HUES6 (cell line): Measurements from ENCODE around the gene MOSMO.
A peak's percentile ranks its signal among the peaks of the same experiment; 100 is the strongest.
"Not testable (repeated sequence)": the region's sequence is repeated elsewhere in the genome, so short reads cannot be mapped to it uniquely, and the experiment has no call there.

Source experiments
- H3K27ac ChIP-seq: 2 replicates; pipeline ENCODE4 v1.7.0; 2013; ENCODE audit warnings: low read depth, mild to moderate bottlenecking, low read length, inconsistent platforms
- H3K27me3 ChIP-seq: 2 replicates; pipeline ENCODE4 v1.6.1; 2013; ENCODE audit warnings: low read length; ENCODE audit not compliant: control insufficient read depth, insufficient read depth
- H3K36me3 ChIP-seq: 2 replicates; pipeline ENCODE4 v1.6.1; 2013; ENCODE audit warnings: low read length; ENCODE audit not compliant: control insufficient read depth, insufficient read depth
- H3K4me1 ChIP-seq: 2 replicates; pipeline ENCODE4 v1.6.1; 2013; ENCODE audit warnings: low read length; ENCODE audit not compliant: control insufficient read depth, insufficient read depth
- H3K4me3 ChIP-seq: 2 replicates; pipeline ENCODE4 v1.5.1; 2013; ENCODE audit warnings: low read depth, low read length
- H3K9ac ChIP-seq: one replicate; pipeline ENCODE4 v1.6.1; 2013; ENCODE audit warnings: mild to moderate bottlenecking, low read length
- H3K9me3 ChIP-seq: 2 replicates; pipeline ENCODE4 v1.6.1; 2013; ENCODE audit warnings: low read depth, low read length; ENCODE audit not compliant: control insufficient read depth, insufficient read depth

Gene MOSMO

DNA sequence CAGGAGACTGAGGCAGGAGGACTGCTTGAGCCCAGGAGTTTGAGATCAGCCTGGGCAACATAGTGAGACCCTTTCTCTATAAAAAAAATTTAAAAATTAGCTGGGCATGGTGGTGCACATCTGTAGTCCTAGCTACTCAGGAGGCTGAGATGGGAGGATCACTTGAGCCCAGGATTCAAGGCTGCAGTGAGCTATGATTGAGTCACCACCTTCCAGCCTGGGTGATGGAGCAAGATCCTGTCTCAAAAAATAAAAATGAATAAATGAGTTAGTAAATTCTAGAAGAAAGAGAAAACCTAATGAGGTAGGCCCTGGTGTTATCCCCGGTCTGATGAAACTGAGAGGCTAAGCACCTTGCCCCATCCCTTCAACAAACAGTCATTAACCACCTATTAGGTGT, 5.9 kb upstream of the MOSMO start:
- not testable (repeated sequence) for H3K4me3 ChIP-seq, H3K4me1 ChIP-seq, H3K9me3 ChIP-seq, H3K36me3 ChIP-seq, H3K27ac ChIP-seq, H3K9ac ChIP-seq
- peaks cover 20% of the 10 kb centered on the region; the same call in 1 of the 2 replicates for H3K27me3 ChIP-seq

DNA sequence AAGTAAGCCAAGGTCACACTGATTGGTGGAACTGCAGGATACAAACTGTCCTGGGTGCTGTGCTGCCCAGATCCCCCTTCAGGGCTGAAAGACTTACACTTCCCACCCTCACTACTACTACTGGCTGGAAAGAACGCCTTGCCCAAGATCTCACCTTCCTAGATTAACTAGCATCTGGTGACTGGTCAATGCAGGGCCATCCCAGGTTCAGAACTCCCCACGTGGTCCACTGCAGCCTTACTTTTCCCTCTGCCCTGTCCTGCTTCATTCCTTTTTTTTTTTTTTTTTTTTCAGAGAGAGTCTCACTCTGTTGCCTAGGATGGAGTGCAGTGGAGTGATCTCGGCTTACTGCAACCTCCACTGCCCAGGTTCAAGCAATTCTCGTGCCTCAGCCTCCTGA, 4.7 kb upstream of the MOSMO start:
- Histone ChIP-seq H3K9me3 (no peaks in the 10 kb centered on the region), H3K4me3 (no peak overlapping the region), H3K27ac (no peak overlapping the region), H3K36me3 (no peaks in the 10 kb centered on the region), H3K9ac (no peak overlapping the region), H3K27me3 (peaks cover 21% of the 10 kb centered on the region; the same call in 1 of the 2 replicates), H3K4me1 (peaks cover 6% of the 10 kb centered on the region)

DNA sequence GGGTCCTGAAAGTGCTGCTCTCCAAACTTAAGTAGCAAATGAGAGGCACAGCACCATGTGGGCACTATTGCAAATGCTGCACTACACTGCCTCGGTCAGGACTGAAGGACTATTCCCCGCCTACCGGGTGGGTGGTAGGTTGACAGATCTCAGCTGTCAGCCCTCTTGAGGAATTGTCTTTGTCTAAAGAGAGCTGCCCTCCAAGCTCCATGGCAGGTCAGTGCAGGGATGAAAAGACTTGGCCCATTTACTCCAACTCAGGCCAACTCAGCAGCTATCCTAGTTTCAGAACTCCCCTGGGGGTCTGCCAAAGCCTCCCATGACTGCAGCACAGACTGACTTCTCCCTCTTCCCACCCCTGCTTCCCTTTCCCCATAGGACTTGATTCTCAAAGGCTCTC, 3.6 kb upstream of the MOSMO start:
- H3K9me3 ChIP-seq, result no peaks in the 10 kb centered on the region
- H3K27me3 ChIP-seq, result peaks cover 32% of the 10 kb centered on the region; the same call in 1 of the 2 replicates
- no peak overlapping the region for H3K4me3 ChIP-seq
- H3K36me3 ChIP-seq, result no peaks in the 10 kb centered on the region
- no peak overlapping the region for H3K27ac ChIP-seq
- H3K9ac ChIP-seq, result no peak overlapping the region
- H3K4me1 ChIP-seq, result peaks cover 6% of the 10 kb centered on the region

DNA sequence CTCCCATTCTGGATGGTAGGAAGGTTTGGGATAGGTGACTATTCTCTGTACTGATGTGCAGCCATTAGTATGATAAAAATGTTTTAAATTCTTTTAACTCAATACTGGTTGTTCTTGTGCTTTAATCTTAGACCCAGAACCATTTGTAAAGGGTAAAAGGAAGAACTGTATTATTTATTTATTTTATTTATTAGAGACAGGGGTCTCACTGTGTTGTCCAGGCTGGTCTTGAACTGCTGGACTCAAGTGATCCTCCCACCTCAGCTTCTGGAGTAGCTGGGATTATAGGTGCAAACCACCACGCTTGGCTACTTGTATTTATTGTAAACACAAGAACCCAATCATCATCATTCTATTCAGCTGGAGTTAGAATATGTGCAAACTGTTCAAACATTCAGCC, 2.2 kb upstream of the MOSMO start:
- Histone ChIP-seq H3K4me1 (peaks cover 6% of the 10 kb centered on the region), H3K27me3 (peaks cover 32% of the 10 kb centered on the region; the same call in 1 of the 2 replicates), H3K9me3 (no peaks in the 10 kb centered on the region)

DNA sequence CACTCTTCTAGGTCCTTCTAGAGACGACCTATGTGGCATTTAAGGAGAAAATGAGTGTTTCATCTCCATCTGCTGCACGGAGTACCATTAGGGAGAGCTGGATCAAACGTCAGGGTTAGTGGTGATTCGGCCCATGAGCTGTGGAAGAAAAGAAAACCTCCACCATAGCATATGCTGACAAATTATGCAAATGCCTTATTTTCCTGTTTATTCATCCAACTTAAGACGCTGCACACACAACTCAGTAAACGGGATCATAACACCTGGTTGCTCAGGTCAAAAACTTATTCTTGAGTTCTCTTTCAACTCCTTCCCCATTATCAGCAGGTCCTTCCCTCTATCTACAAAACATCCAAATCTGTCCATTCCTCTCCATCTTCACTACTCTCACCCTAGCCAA, 1.3 kb upstream of the MOSMO start:
- no peaks in the 10 kb centered on the region for H3K36me3 ChIP-seq
- peaks cover 3% of the 10 kb centered on the region for H3K4me1 ChIP-seq
- H3K27me3 ChIP-seq, result peaks cover 32% of the 10 kb centered on the region; the same call in 1 of the 2 replicates
- H3K27ac ChIP-seq, result no peak overlapping the region
- H3K4me3 ChIP-seq, result peak overlapping the region; percentile 76
- H3K9ac ChIP-seq, result no peak overlapping the region
- no peaks in the 10 kb centered on the region for H3K9me3 ChIP-seq

More for the DNA sequence above, 2.2 kb upstream of the MOSMO start:
- Histone ChIP-seq H3K9ac (no peak overlapping the region), H3K4me3 (no peak overlapping the region), H3K36me3 (no peaks in the 10 kb centered on the region), H3K27ac (no peak overlapping the region)

DNA sequence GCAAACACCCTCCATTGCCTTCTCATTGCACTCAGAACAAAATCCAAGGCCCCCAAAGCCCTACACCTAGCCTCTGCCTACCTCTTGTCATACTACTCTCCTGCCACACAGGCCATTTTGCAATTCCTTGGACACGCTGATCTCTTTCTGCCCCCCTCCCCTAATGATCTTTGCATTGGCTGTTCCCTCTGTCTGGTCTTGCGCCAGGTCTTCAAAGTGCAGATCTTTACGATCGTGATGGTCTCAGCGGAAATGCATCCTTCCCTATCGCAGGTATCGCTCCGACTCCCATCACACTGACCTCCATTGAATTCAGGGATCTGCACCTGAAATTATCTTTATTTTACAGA, 777 bp upstream of the MOSMO start:
- Histone ChIP-seq H3K4me3 (peak overlapping the region; percentile 76), H3K4me1 (peaks cover 3% of the 10 kb centered on the region; the same call in 1 of the 2 replicates), H3K27ac (no peak overlapping the region), H3K9me3 (no peaks in the 10 kb centered on the region), H3K27me3 (peaks cover 32% of the 10 kb centered on the region; the same call in 1 of the 2 replicates), H3K36me3 (no peaks in the 10 kb centered on the region), H3K9ac (peak overlapping the region; percentile 1)

DNA sequence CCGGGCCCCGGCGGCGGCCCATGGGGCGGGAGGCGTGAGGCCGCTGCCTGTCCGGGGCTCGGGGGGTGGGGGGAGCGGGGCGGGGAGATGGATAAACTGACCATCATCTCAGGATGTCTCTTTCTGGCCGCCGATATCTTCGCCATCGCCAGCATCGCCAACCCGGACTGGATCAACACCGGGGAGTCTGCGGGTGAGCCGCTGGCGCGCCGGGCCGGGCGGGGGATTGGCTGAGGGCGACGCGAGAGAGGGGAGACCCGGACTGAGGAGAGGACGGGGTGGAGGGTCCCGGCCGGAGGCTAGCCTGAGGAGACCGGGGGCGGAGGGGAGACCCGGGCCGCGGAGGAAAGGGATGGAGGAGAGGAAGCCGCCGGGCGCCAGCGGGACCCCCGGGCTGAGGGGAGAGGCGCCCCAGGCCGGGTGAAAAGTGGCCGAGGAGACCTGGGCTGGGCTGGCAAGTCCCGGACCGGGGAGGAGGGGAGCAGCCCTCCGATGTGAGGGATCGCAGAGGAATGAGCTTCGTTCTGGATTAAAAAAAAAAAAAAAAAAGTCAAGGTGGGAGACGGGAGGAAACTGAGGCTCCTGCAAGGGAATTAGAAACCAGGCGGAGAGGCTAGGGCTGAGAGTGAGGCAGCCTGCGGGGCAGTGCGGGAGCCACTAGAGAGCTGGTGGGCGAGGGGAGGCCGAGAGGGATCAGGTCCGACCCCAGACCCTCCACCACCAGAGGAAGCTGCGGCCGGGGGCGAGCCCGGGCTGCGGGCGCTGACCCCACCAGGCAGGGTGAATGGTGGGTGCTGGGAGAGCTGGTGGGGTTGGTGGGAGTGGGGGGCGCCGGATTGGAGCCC, 526 bp downstream of the MOSMO start:
- no peaks in the 10 kb centered on the region for H3K36me3 ChIP-seq
- peak overlapping the region; percentile 92 for H3K4me3 ChIP-seq
- no peak overlapping the region; the same call in 1 of the 2 replicates for H3K27ac ChIP-seq
- H3K9ac ChIP-seq, result peak overlapping the region; percentile 67
- H3K27me3 ChIP-seq, result peaks cover 32% of the 10 kb centered on the region; the same call in 1 of the 2 replicates
- no peaks in the 10 kb centered on the region for H3K9me3 ChIP-seq
- peaks cover 3% of the 10 kb centered on the region; the same call in 1 of the 2 replicates for H3K4me1 ChIP-seq

DNA sequence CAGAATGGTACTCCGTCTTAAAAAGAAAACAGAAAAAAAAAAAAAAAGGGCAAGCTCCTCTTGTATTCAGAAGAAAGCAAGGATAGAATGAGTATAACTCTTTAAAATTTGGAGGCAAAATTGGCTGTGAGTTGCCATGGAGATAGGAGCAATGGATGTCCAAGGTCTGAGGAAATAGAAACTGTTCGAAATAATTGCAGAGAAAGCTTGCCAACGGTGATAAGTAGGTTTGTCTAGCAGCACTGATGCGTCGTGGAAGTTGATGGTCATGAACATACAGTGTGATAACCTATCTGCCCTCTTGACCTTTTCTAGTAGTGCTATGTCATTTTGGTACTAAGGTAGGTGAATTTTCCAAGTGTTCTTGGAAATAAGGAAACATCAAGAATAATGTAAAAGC, 3.0 kb downstream of the MOSMO start:
- Histone ChIP-seq H3K36me3 (no peaks in the 10 kb centered on the region), H3K27ac (no peak overlapping the region), H3K9ac (no peak overlapping the region), H3K4me1 (peaks cover 3% of the 10 kb centered on the region; the same call in 1 of the 2 replicates), H3K27me3 (peaks cover 23% of the 10 kb centered on the region; the same call in 1 of the 2 replicates), H3K9me3 (no peaks in the 10 kb centered on the region), H3K4me3 (no peak overlapping the region)

DNA sequence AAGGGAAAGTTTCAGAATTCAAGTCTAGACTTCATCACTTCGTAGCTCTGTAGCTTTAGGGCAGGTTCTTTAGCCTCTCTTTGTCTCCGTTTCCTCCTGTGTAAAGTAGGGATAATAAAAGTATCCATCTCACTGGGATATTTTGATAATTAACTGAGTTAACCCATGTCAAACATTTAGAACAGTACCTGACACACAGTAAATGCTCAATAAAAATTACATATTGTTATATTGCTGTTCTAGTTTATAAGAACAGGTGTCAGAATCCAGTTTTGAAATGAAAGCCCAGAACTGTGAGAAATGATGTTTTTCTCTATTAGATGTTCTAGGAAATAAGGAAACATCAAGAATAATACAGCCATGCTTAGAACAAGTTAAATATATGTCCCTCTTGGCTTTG, 4.3 kb downstream of the MOSMO start:
- Histone ChIP-seq H3K9ac (no peak overlapping the region), H3K27ac (no peak overlapping the region), H3K36me3 (no peaks in the 10 kb centered on the region), H3K4me3 (no peak overlapping the region), H3K9me3 (no peaks in the 10 kb centered on the region), H3K27me3 (peaks cover 11% of the 10 kb centered on the region; the same call in 1 of the 2 replicates), H3K4me1 (no peaks in the 10 kb centered on the region)

DNA sequence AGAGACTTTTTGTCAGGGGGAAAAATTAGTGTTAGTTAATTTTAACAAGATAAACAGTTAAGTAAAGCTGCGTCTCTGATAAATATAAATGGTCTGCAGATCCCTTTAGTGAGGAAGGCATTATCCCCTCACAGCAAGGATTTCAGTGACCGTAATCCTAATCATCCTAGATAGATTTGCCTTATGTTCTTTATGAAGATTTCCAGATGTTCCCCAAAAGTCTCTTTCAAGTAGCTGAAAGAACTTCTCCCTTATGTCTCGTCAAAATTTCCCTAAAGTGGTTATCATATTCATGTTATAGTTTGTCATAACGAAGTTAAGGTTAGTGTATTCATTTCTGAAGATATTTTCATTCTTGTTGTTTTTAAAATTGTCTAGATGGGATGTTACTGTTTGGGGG, 5.6 kb downstream of the MOSMO start:
- Histone ChIP-seq H3K27me3 (peaks cover 9% of the 10 kb centered on the region; the same call in 1 of the 2 replicates), H3K9me3 (no peaks in the 10 kb centered on the region), H3K9ac (no peak overlapping the region), H3K4me3 (no peak overlapping the region), H3K27ac (no peak overlapping the region), H3K36me3 (no peaks in the 10 kb centered on the region), H3K4me1 (no peaks in the 10 kb centered on the region)

DNA sequence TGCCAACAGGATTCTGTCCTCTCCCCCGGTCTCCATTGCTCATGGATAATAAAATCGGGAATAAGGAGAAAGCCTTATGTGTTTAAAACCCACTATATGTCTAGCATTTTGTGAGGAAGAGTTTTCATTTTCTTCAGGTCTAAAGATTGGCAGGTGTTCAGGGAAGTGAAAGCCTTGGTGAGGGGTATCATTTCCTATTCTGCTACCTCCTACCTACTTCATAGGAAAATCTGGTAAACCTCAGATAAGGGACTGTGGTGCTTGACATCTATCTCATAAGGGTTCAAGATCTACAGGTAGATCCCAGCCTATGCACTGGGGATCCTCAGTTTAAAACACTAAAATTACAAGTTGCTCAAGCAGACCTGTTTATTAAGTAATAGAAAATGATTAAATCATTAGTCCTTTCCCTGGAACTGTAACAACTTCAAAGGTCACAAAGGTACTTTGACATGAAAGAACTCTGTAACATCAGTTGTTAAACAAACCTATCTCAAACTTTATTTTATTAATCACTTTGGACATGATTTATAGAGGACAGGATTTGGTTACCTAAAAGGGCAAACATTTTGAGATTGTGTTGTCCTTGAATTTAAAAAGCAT, 6.5 kb downstream of the MOSMO start:
- H3K4me3 ChIP-seq, result no peak overlapping the region
- peaks cover under 1% of the 10 kb centered on the region; the same call in 1 of the 2 replicates for H3K27me3 ChIP-seq
- H3K4me1 ChIP-seq, result no peaks in the 10 kb centered on the region

More for the DNA sequence above, 6.5 kb downstream of the MOSMO start:
- H3K9ac ChIP-seq, result no peak overlapping the region
- H3K36me3 ChIP-seq, result no peaks in the 10 kb centered on the region
- no peaks in the 10 kb centered on the region for H3K9me3 ChIP-seq
- no peak overlapping the region for H3K27ac ChIP-seq
